PC-3 (cell line): ENCODE data around the gene UGT1A7.

Experiments used
- EZH2 ChIP-seq: fragments of 300-600 bp; sonication (generic); IDR thresholded peaks from one replicate; pipeline ENCODE4 v1.6.1; 2017; ENCODE audit warnings: antibody characterized with exemption, mild to moderate bottlenecking, low read length; ENCODE audit not compliant: unreplicated experiment
- EZH2phosphoT487 ChIP-seq: fragments of 300-600 bp; sonication (generic); IDR thresholded peaks from 2 replicates; pipeline ENCODE4 v1.6.1; 2018; ENCODE audit warnings: mild to moderate bottlenecking, antibody characterized with exemption, low read length, borderline replicate concordance
- TF ChIP-seq, protein P1 (sequence below): fragments of 300-600 bp; sonication (generic); conservative IDR thresholded peaks from 2 replicates; pipeline ENCODE4 v1.5.1; 2017; ENCODE audit warnings: antibody characterized with exemption, low read depth, mild to moderate bottlenecking, low read length

GRCh38 chr2:233713262-233713615 lies 31.5 kb downstream of the UGT1A7 start:
- TF ChIP-seq, protein P1, sequence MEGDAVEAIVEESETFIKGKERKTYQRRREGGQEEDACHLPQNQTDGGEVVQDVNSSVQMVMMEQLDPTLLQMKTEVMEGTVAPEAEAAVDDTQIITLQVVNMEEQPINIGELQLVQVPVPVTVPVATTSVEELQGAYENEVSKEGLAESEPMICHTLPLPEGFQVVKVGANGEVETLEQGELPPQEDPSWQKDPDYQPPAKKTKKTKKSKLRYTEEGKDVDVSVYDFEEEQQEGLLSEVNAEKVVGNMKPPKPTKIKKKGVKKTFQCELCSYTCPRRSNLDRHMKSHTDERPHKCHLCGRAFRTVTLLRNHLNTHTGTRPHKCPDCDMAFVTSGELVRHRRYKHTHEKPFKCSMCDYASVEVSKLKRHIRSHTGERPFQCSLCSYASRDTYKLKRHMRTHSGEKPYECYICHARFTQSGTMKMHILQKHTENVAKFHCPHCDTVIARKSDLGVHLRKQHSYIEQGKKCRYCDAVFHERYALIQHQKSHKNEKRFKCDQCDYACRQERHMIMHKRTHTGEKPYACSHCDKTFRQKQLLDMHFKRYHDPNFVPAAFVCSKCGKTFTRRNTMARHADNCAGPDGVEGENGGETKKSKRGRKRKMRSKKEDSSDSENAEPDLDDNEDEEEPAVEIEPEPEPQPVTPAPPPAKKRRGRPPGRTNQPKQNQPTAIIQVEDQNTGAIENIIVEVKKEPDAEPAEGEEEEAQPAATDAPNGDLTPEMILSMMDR = no peak
- no peak for TF ChIP-seq EZH2phosphoT487
- no peak for TF ChIP-seq EZH2
